ENCODE measurements around the gene CGNL1.

- no peak for TF ChIP-seq CTCF (IDR thresholded peaks at IDR 0.05; ENCODE audit: low read depth, low read length)
- no peak for TF ChIP-seq EZH2phosphoT487 (IDR thresholded peaks at IDR 0.05; ENCODE audit: low read depth)
These were observed 2.4 kb upstream of the CGNL1 start for GRCh38 chr15:57373882-57374276.

All from OCI-LY3 (cell line).